Neural crest cell (in vitro differentiated cells): ENCODE data around the gene MUS81. TPM values are rescaled to one million over a fixed set of nuclear protein-coding genes. Genes with fewer than 3 reads are reported as not detected.

Experiments
- DNase-seq: peaks from one replicate; pipeline ENCODE4 v3.0.0; 2021; ENCODE audit warnings: low read depth, mixed read lengths, low spot score
- H3K27ac Mint-ChIP-seq: one replicate; pipeline ENCODE4 v1.8.0; 2021; ENCODE audit warnings: mild to moderate bottlenecking, mixed read lengths; ENCODE audit not compliant: unreplicated experiment
- H3K27me3 Mint-ChIP-seq: 2 replicates; pipeline ENCODE4 v1.8.0; 2021; ENCODE audit warnings: low read depth, mild to moderate bottlenecking, mixed read lengths
- H3K36me3 Mint-ChIP-seq: 2 replicates; pipeline ENCODE4 v1.8.0; 2021; ENCODE audit warnings: low read depth, mild to moderate bottlenecking, mixed read lengths
- H3K4me1 Mint-ChIP-seq: 2 replicates; pipeline ENCODE4 v1.8.0; 2021; ENCODE audit warnings: mixed read lengths
- H3K4me3 Mint-ChIP-seq: one replicate; pipeline ENCODE4 v1.8.0; 2021; ENCODE audit warnings: mild to moderate bottlenecking, mixed read lengths
- H3K9me3 Mint-ChIP-seq: 2 replicates; pipeline ENCODE4 v1.8.0; 2021; ENCODE audit warnings: mixed read lengths
- CTCF ChIP-seq: fragments of 200-600 bp; sonication (generic); conservative IDR thresholded peaks from 2 replicates; pipeline ENCODE4 v1.5.0; 2021; ENCODE audit warnings: antibody characterized with exemption, mild to moderate bottlenecking
- total RNA-seq: library from RNA; stranded (reverse); gene quantifications from 2 replicates; pipeline ENCODE4 v1.2.1, GENCODE V29; 2021

The MUS81 gene
- total RNA-seq, 1 donor from 2014 or later = 73.5 TPM

- Mint-ChIP-seq H3K4me3 (peak overlapping the region; percentile 89), H3K27me3 (no peaks in the 10 kb centered on the region), H3K4me1 (peaks cover 34% of the 10 kb centered on the region), H3K27ac (no peak overlapping the region), H3K9me3 (no peaks in the 10 kb centered on the region), H3K36me3 (no peaks in the 10 kb centered on the region)
- DNase-seq = no peak
- no peak for TF ChIP-seq CTCF
Measured at GRCh38 chr11:65915821-65916251, 55.6 kb downstream of the MUS81 start.

Other genes with a start within 250 kb of the MUS81 start
- gene MAP3K11, start 246.2 kb upstream of the MUS81 start, total RNA-seq = 88.3 and 94.0 TPM in 2 replicates
- gene PCNX3, start 244.7 kb upstream of the MUS81 start, total RNA-seq = 58.2 and 58.9 TPM in 2 replicates
- gene SIPA1, start 222.3 kb upstream of the MUS81 start, total RNA-seq = 17.5 and 23.6 TPM in 2 replicates
- 49.0 and 53.7 TPM in 2 replicates for gene RELA, start 197.5 kb upstream of the MUS81 start, total RNA-seq
- 70.5 and 74.9 TPM in 2 replicates for gene KAT5, start 148.2 kb upstream of the MUS81 start, total RNA-seq
- gene RNASEH2C, start 139.6 kb upstream of the MUS81 start, total RNA-seq = 69.4 and 72.1 TPM in 2 replicates
- gene AP5B1, start 79.5 kb upstream of the MUS81 start, total RNA-seq = 10.7 and 10.8 TPM in 2 replicates
- gene OVOL1, start 73.4 kb upstream of the MUS81 start, total RNA-seq = not detected in 2 replicates
- 1.9 and 2.4 TPM in 2 replicates for gene SNX32, start 26.5 kb upstream of the MUS81 start, total RNA-seq
- 1,357 and 1,437 TPM in 2 replicates for gene CFL1, start 2.3 kb upstream of the MUS81 start, total RNA-seq
- 36.0 and 38.0 TPM in 2 replicates for gene EFEMP2, start 12.4 kb downstream of the MUS81 start, total RNA-seq
- gene CTSW, start 19.4 kb downstream of the MUS81 start, total RNA-seq = not detected in 2 replicates
- gene FIBP, start 28.0 kb downstream of the MUS81 start, total RNA-seq = 88.1 and 90.0 TPM in 2 replicates
- 29.3 and 29.4 TPM in 2 replicates for gene CCDC85B, start 30.2 kb downstream of the MUS81 start, total RNA-seq
- 4.2 and 4.7 TPM in 2 replicates for gene FOSL1, start 40.0 kb downstream of the MUS81 start, total RNA-seq
- gene C11orf68, start 58.6 kb downstream of the MUS81 start, total RNA-seq = 25.7 and 27.2 TPM in 2 replicates
- 101 and 110 TPM in 2 replicates for gene DRAP1, start 59.0 kb downstream of the MUS81 start, total RNA-seq
- 1.8 and 2.7 TPM in 2 replicates for gene TSGA10IP, start 85.0 kb downstream of the MUS81 start, total RNA-seq
- 64.7 and 66.4 TPM in 2 replicates for gene SART1, start 101.3 kb downstream of the MUS81 start, total RNA-seq
- 58.0 and 61.0 TPM in 2 replicates for gene EIF1AD, start 141.7 kb downstream of the MUS81 start, total RNA-seq
- gene BANF1, start 142.1 kb downstream of the MUS81 start, total RNA-seq = 348 and 358 TPM in 2 replicates
- gene CST6, start 151.6 kb downstream of the MUS81 start, total RNA-seq = not detected in 2 replicates
- gene CATSPER1, start 166.0 kb downstream of the MUS81 start, total RNA-seq = not detected in 2 replicates
- 8.7 and 9.7 TPM in 2 replicates for gene GAL3ST3, start 188.7 kb downstream of the MUS81 start, total RNA-seq
- gene SF3B2, start 191.9 kb downstream of the MUS81 start, total RNA-seq = 261 and 262 TPM in 2 replicates
- gene PACS1, start 209.8 kb downstream of the MUS81 start, total RNA-seq = 47.9 and 54.3 TPM in 2 replicates